ENCODE data around the gene HS6ST3.
"Not testable (repeated sequence)": the region's sequence is repeated elsewhere in the genome, so short reads cannot be mapped to it uniquely, and the experiment has no call there.

The HS6ST3 gene

GRCh38 chr13:96460609-96461008, 370.7 kb downstream of the HS6ST3 start:
- DNase-seq, result no peak

GRCh38 chr13:96473526-96474180, 383.7 kb downstream of the HS6ST3 start:
- DNase-seq, result no peak

- no peak for DNase-seq
Observed at GRCh38 chr13:96474181-96474557, 384.3 kb downstream of the HS6ST3 start.

- DNase-seq, result no peak
Observed at GRCh38 chr13:96475103-96475502, 385.2 kb downstream of the HS6ST3 start.

GRCh38 chr13:96481482-96481881, 391.6 kb downstream of the HS6ST3 start:
- DNase-seq, result no peak

GRCh38 chr13:96490496-96490989, 400.6 kb downstream of the HS6ST3 start:
- DNase-seq, result no peak

- DNase-seq, result no peak
Observed at GRCh38 chr13:96491103-96491502, 401.2 kb downstream of the HS6ST3 start.

GRCh38 chr13:96492766-96493165, 402.9 kb downstream of the HS6ST3 start:
- no peak for DNase-seq

- no peak for DNase-seq
Observed at GRCh38 chr13:96499656-96500055, 409.7 kb downstream of the HS6ST3 start.

- DNase-seq, result no peak
Observed at GRCh38 chr13:96500953-96501352, 411.0 kb downstream of the HS6ST3 start.

- no peak for DNase-seq
Observed at GRCh38 chr13:96503481-96503880, 413.6 kb downstream of the HS6ST3 start.

GRCh38 chr13:96511587-96511986, 421.7 kb downstream of the HS6ST3 start:
- DNase-seq, result no peak

GRCh38 chr13:96519380-96519779, 429.5 kb downstream of the HS6ST3 start:
- no peak for DNase-seq

GRCh38 chr13:96524398-96525020, 434.6 kb downstream of the HS6ST3 start:
- DNase-seq, result not testable (repeated sequence)

GRCh38 chr13:96525715-96526114, 435.8 kb downstream of the HS6ST3 start:
- no peak for DNase-seq

GRCh38 chr13:96527497-96527896, 437.6 kb downstream of the HS6ST3 start:
- no peak for DNase-seq

GRCh38 chr13:96532804-96533203, 442.9 kb downstream of the HS6ST3 start:
- no peak for DNase-seq

- no peak for DNase-seq
Observed at GRCh38 chr13:96533408-96533807, 443.5 kb downstream of the HS6ST3 start.

GRCh38 chr13:96539791-96540190, 449.9 kb downstream of the HS6ST3 start:
- no peak for DNase-seq

- DNase-seq, result no peak
Observed at GRCh38 chr13:96540670-96541069, 450.8 kb downstream of the HS6ST3 start.

- DNase-seq, result no peak
Observed at GRCh38 chr13:96542986-96543385, 453.1 kb downstream of the HS6ST3 start.

GRCh38 chr13:96544957-96545356, 455.1 kb downstream of the HS6ST3 start:
- DNase-seq, result no peak

- DNase-seq, result no peak
Observed at GRCh38 chr13:96546463-96546862, 456.6 kb downstream of the HS6ST3 start.

GRCh38 chr13:96551546-96551945, 461.6 kb downstream of the HS6ST3 start:
- no peak for DNase-seq

GRCh38 chr13:96552559-96552958, 462.7 kb downstream of the HS6ST3 start:
- no peak for DNase-seq

Data from hippocampal formation (tissue), 2 donors.